ENCODE measurements around the gene RRP12.

Gene RRP12

DNA sequence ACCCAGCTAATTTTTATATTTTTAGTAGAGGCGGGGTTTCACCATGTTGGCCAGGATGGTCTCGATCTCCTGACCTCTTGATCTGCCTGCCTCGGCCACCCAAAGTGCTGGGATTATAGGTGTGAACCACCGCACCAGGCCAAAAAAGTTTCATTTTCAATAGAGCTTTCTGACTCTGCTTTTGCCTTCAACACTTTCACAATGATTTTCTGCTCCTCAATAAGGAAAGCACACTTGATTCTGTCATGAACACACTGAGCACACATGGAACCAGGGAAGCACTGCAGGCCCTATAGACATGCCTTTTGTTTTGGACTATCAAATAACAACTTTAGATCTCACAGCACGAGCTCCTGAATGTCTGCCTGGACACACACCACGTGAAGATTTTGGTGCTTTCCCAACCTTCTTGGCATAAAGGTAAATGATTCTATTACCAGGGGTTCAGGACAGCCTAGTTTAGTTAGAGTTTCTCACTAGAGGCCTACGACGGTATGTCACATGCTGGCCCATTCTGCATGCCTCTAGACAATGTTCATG lies 8.0 kb downstream of the RRP12 start:
- DNase-seq (ENCODE audit: low spot score in 2 of 2), result no peak
- H3K4me3 Mint-ChIP-seq, result no peak overlapping the region
- no peaks in the 10 kb centered on the region for H3K9me3 Mint-ChIP-seq
- H3K4me1 Mint-ChIP-seq, result no peaks in the 10 kb centered on the region
- H3K36me3 Mint-ChIP-seq, result peaks cover 26% of the 10 kb centered on the region
- no peak for ATAC-seq (ENCODE audit: low read depth)
- H3K27ac Mint-ChIP-seq, result no peak overlapping the region
- H3K27me3 Mint-ChIP-seq, result no peaks in the 10 kb centered on the region

DNA sequence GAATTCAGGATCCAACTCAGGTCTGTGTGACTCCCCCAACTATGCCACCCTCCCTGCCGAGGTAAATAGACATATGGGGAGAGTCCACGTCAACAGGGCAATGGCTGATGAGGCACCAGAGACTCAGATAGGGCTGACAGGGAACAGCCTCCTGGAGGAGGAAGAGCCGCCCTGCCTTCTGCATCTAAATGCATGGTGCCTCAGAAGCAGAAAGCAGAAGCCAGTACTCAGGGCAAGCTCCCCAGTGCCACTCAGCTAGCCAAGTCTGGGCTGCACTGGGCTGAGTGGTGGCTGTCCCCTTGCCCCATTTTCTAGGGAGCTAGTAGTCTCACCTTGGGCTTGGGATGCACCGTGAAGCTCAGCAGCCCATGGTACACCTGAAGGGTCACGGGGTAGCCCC lies 11.0 kb downstream of the RRP12 start:
- ATAC-seq (ENCODE audit: low read depth) (no peak), DNase-seq (ENCODE audit: low spot score in 2 of 2) (no peak)
- Mint-ChIP-seq H3K4me3 (no peak overlapping the region), H3K9me3 (no peaks in the 10 kb centered on the region), H3K27ac (peak overlapping the region; percentile 35), H3K36me3 (peaks cover 26% of the 10 kb centered on the region), H3K27me3 (no peaks in the 10 kb centered on the region), H3K4me1 (no peaks in the 10 kb centered on the region)

DNA sequence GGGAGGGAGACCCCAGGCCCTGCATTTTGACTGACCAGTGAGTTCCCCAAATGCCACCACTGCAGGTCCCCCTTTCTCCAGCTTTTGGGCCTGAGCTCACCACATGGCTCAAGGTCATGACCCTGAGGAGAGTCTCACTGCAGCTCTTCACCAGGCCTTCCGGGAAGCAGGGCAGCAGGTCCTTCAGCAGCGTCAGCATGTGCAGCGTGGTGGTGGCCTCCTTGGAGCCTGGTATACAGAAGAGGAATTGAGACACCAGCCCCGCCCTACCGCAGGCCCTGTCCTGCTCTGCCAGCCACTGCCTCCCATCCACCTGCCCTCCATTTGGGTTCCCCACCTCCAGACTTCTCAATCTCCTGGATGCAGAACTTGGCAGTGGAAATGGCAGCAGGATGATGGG lies 13.0 kb downstream of the RRP12 start:
- no peaks in the 10 kb centered on the region for H3K27me3 Mint-ChIP-seq
- ATAC-seq (ENCODE audit: low read depth) (peak; percentile 13), DNase-seq (ENCODE audit: low spot score in 2 of 2) (no peak)
- no peak overlapping the region for H3K4me3 Mint-ChIP-seq
- H3K9me3 Mint-ChIP-seq, result no peaks in the 10 kb centered on the region
- no peaks in the 10 kb centered on the region for H3K4me1 Mint-ChIP-seq
- H3K27ac Mint-ChIP-seq, result peak overlapping the region; percentile 47
- H3K36me3 Mint-ChIP-seq, result peaks cover 21% of the 10 kb centered on the region

DNA sequence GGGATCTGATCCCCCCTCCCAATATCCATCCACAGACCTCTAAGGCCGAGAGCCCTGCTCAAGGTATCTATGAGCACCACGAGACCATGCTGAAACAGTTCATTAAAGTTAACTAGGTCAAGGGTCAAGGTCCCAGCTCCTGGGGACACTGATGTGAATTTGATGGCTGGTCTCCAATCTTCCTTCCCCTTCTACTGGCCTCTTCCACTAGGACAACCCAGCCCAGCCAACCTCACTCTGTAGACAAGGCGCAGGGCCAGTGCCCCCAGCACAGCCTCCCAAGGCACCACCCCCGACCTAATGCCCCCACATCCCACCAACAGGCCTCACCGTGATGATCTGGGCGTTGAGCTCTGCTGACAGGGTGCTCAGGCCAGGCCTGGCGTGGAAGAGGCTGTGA lies 15.6 kb downstream of the RRP12 start:
- H3K27ac Mint-ChIP-seq, result peak overlapping the region; percentile 42
- DNase-seq (ENCODE audit: low spot score in 2 of 2) (no peak), ATAC-seq (ENCODE audit: low read depth) (no peak)
- no peak overlapping the region for H3K4me3 Mint-ChIP-seq
- no peaks in the 10 kb centered on the region for H3K4me1 Mint-ChIP-seq
- peaks cover 22% of the 10 kb centered on the region for H3K36me3 Mint-ChIP-seq
- H3K27me3 Mint-ChIP-seq, result no peaks in the 10 kb centered on the region
- H3K9me3 Mint-ChIP-seq, result no peaks in the 10 kb centered on the region

DNA sequence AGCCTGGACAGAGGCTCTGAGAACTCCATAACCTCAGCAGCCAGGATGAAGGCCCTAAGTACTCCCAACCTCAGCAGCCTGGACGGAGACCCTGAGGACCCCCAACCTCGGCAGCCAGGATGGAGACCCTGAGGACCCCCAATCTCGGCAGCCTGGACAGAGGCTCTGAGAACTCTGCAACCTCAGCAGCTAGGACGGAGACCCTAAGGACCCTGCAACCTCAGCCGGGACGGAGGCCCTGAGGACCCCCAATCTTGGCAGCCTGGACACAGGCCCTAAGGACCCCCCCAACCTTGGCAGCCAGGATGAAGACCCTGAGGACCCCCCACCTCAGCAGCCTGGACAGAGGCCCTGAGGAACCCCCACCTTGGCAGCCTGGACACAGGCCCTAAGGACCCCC lies 16.5 kb downstream of the RRP12 start:
- ATAC-seq (ENCODE audit: low read depth), result no peak
- Mint-ChIP-seq H3K9me3 (no peaks in the 10 kb centered on the region), H3K36me3 (peaks cover 22% of the 10 kb centered on the region), H3K4me3 (no peak overlapping the region), H3K27me3 (no peaks in the 10 kb centered on the region), H3K4me1 (no peaks in the 10 kb centered on the region), H3K27ac (no peak overlapping the region)
- no peak for DNase-seq (ENCODE audit: low spot score in 2 of 2)

DNA sequence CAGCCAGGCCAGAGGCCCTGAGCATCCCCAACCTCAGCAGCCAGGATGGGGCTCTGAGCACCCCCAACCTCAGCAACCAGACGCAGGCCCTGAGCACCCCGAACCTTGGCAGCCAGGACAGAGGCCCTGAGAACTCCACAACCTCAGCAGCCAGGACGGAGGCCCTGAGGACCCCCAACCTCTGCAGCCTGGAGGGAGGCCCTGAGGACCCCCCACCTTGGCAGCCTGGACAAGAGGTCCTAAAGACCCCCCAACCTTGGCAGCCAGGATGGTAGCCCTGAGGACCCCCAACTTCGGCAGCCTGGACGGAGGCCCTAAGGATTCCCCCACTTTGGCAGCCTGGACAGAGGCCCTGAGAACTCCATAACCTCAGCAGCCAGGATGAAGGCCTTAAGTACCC lies 17.0 kb downstream of the RRP12 start:
- ATAC-seq (ENCODE audit: low read depth) (no peak), DNase-seq (ENCODE audit: low spot score in 2 of 2) (no peak)
- Mint-ChIP-seq H3K36me3 (peaks cover 22% of the 10 kb centered on the region), H3K9me3 (no peaks in the 10 kb centered on the region), H3K4me1 (no peaks in the 10 kb centered on the region), H3K4me3 (no peak overlapping the region), H3K27me3 (no peaks in the 10 kb centered on the region), H3K27ac (no peak overlapping the region)

DNA sequence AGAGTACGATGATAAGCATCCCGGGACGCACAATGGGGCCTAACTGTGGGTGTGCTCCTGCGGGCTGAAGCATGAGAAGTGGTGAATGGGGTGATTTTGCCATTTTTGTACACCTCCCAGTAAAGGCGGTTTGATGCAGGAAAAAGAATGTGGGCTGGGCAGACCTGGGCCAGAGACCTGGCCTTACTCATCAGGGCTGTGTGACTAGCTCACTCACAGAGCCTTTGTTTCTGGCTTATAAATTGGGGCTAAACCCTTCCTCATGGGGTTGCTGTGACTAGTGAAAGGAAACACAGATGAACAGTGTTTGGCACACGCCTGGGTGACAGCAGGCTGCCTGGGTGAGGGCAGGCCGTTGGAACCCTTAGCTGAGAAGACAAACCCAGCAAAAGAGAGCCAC lies 18.0 kb downstream of the RRP12 start:
- ATAC-seq (ENCODE audit: low read depth), result no peak
- DNase-seq (ENCODE audit: low spot score in 2 of 2), result no peak
- H3K36me3 Mint-ChIP-seq, result peaks cover 17% of the 10 kb centered on the region
- no peaks in the 10 kb centered on the region for H3K4me1 Mint-ChIP-seq
- no peak overlapping the region for H3K4me3 Mint-ChIP-seq
- no peaks in the 10 kb centered on the region for H3K27me3 Mint-ChIP-seq
- H3K27ac Mint-ChIP-seq, result no peak overlapping the region
- H3K9me3 Mint-ChIP-seq, result no peaks in the 10 kb centered on the region

DNA sequence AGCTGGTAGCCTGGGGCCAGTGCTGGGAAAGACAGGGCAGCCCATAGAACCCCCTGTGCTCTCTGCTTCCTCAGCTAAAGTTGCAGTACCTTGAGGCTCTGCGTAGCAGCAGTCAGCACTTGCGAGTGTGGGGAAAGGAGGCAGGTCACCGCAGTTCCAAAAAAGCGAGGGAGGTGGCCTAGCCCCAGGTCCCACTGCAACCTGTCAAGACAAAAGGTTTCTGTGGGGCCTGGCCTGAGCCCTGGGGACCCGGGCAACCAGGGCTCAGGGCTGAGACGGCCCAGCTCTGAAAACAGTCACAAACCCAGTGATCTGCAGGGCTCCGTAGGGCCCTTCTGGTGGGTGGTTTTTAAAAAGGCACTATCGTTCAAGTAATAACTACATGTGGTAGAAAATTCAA lies 19.5 kb downstream of the RRP12 start:
- no peaks in the 10 kb centered on the region for H3K4me1 Mint-ChIP-seq
- H3K9me3 Mint-ChIP-seq, result no peaks in the 10 kb centered on the region
- no peak for DNase-seq (ENCODE audit: low spot score in 2 of 2)
- ATAC-seq (ENCODE audit: low read depth), result no peak
- no peak overlapping the region for H3K27ac Mint-ChIP-seq
- H3K27me3 Mint-ChIP-seq, result no peaks in the 10 kb centered on the region
- peaks cover 15% of the 10 kb centered on the region for H3K36me3 Mint-ChIP-seq
- H3K4me3 Mint-ChIP-seq, result no peak overlapping the region

DNA sequence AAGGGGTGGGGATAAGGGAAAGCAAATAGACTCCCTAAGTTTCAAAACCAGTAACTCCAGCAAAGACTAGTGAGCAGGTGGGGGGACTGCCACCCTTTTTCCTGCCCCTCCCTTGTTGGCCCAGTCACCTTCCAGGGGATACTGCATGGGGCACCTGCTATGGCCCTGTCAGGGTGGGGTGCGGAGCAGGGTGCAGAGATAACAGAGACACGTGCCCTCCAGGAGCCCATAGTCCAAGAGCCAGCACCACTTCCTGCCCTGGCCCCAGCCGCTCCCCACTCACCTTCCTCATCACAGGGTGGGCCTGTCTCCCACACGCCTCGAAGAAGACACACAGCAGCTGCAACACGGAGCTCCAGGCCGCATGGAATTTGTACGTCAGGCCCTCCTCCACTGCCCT lies 20.6 kb downstream of the RRP12 start:
- Mint-ChIP-seq H3K36me3 (peaks cover 15% of the 10 kb centered on the region), H3K4me3 (no peak overlapping the region), H3K4me1 (no peaks in the 10 kb centered on the region), H3K27me3 (no peaks in the 10 kb centered on the region), H3K27ac (no peak overlapping the region), H3K9me3 (no peaks in the 10 kb centered on the region)
- no peak for DNase-seq (ENCODE audit: low spot score in 2 of 2)
- ATAC-seq (ENCODE audit: low read depth), result no peak

DNA sequence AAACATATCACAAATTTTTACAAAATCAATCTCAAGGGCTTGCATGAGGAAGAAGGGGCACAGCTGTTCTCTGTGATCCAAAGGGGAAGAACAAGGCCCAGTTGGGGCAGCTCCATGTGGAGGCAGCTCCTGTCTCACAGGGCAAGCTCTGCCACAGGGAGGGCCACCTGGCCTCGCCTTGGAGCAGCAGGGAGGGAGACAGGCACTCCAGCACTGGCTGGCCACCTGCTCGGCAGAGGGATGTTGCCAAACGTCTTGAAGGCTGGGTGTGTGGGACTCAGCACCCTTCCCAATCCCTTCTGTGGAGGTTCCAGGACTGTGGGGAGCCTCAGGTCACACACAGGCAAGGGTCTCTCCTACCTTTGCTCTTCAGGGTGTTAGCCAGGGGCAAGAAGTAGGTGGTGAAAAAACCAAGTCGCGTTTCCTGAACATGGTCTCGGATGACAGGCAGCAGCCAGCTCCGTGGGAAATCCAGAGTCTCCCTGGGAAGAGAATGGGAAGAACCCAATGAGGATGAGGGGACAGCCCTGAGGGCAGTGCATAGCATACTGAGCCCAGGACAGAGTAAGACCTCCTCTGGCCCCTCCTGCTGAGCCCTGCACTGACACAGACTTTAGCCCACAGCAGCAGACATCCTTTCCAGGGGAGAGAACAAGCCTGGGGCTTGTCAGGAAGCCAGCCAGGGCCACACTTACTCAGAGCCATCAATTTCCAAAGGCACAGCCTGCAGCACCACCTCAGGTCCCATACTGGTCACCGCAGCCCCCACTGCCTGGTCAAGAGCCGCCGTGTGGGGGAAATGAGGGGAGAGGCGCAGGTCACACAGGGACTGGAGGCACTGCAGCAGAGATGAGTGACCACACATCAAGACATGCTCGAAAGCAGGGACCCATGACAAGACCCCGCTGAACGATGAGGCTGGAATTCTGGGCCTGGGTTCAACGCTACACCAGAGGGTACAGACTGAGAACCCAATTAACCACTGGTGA lies 21.9 kb downstream of the RRP12 start:
- H3K36me3 Mint-ChIP-seq, result peaks cover 12% of the 10 kb centered on the region
- H3K27ac Mint-ChIP-seq, result no peak overlapping the region
- H3K9me3 Mint-ChIP-seq, result no peaks in the 10 kb centered on the region
- no peaks in the 10 kb centered on the region for H3K27me3 Mint-ChIP-seq
- ATAC-seq (ENCODE audit: low read depth) (no peak), DNase-seq (ENCODE audit: low spot score in 2 of 2) (no peak)
- no peak overlapping the region for H3K4me3 Mint-ChIP-seq
- H3K4me1 Mint-ChIP-seq, result no peaks in the 10 kb centered on the region

DNA sequence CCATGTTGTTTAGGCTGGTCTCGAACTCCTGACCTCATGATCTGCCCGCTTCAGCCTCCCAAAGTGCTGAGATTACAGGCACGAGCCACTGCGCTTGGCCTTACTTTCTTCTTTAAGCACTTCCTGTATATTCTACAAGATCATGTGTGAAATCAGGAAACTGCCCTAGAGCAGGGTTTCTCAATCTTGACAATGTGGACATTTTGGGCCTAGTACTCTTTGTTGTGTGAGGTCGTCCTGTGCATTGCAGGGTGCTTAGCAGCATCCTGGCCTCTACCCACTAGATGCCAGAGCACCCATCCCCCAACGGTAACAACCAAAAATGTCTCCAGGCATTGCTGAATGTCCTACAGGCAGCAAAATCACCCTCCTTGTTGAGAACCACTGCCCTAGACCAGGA lies 24.7 kb downstream of the RRP12 start:
- no peak overlapping the region for H3K27ac Mint-ChIP-seq
- no peaks in the 10 kb centered on the region for H3K4me1 Mint-ChIP-seq
- no peaks in the 10 kb centered on the region for H3K9me3 Mint-ChIP-seq
- DNase-seq (ENCODE audit: low spot score in 2 of 2), result no peak
- no peak for ATAC-seq (ENCODE audit: low read depth)
- H3K27me3 Mint-ChIP-seq, result no peaks in the 10 kb centered on the region
- H3K4me3 Mint-ChIP-seq, result no peak overlapping the region
- H3K36me3 Mint-ChIP-seq, result peaks cover 19% of the 10 kb centered on the region

DNA sequence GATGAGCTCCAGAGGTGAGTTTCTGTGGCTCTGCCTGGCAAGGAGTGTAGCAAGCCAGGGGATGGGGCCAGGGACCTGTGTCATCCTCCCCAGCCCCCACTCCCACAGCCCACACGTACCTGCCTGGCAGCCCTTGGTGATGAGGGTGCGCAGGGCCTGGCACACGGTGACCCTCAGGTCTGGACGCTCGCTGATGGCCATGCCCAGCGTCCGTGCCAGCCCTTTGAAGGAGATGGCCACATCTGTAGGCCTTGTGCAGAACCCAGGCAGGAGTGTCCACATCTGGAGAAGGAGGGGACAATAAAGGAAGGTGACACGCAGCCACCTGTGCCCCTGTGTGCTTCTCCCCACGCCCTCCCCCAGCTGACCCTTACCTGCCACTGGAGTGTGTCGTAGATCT lies 27.7 kb downstream of the RRP12 start:
- Mint-ChIP-seq H3K9me3 (no peaks in the 10 kb centered on the region), H3K27ac (no peak overlapping the region), H3K4me3 (no peak overlapping the region), H3K4me1 (no peaks in the 10 kb centered on the region), H3K36me3 (peaks cover 24% of the 10 kb centered on the region), H3K27me3 (no peaks in the 10 kb centered on the region)
- ATAC-seq (ENCODE audit: low read depth) (no peak), DNase-seq (ENCODE audit: low spot score in 2 of 2) (no peak)

DNA sequence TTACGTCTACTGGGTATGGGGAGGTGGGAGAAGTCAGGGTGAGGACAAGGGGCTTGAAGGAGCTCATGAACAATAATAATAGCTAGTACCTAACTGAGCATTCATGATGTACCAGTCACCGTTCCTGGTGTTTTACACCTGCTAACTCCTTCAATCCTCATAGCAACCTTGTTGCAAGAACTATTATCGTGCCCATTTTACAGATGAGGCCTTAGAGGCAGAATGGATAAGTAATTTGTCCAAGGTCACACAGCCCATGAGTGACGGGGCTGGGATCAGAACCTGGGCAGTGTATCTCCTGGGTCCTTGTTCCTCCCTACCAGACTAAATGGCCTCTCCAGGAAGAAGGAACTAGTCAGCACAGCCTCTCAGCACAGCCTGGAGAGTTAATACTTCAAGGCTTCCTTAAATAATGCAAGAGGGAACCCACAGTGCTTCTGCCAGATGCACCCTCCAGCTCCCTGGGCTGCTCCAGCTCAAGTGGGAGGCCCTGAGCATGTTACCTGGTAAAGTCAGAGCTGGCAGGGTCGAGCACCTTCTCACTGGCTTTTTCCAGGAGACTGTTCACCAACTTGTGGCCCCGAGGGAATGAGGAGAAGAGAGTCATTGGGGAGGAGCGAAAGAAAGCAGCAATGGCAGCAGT lies 28.8 kb downstream of the RRP12 start:
- H3K4me1 Mint-ChIP-seq, result no peaks in the 10 kb centered on the region
- H3K27ac Mint-ChIP-seq, result no peak overlapping the region
- no peaks in the 10 kb centered on the region for H3K27me3 Mint-ChIP-seq

DNA sequence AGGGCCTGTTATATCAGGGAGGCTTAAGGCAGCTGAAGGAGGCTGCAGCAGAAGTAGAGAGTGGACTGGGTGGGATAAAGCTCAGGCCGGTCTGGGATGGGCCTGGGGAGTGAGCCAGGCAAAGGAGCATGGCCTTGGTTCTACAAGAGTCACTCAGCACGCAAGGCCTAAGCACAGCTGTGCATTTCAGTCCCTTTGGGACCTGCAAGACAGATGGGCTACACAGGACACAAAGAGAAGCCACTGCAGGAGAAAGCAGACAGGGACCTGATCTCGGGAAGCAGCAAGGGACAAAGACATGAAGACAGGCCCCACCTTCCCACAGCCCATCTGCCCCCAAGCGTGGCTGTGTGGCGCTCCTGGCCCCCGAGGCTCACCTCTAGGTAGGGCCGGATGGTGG lies 29.4 kb downstream of the RRP12 start:
- no peaks in the 10 kb centered on the region for H3K27me3 Mint-ChIP-seq
- no peak overlapping the region for H3K27ac Mint-ChIP-seq
- H3K4me3 Mint-ChIP-seq, result no peak overlapping the region
- no peak for DNase-seq (ENCODE audit: low spot score in 2 of 2)
- H3K4me1 Mint-ChIP-seq, result peaks cover 2% of the 10 kb centered on the region
- H3K9me3 Mint-ChIP-seq, result no peaks in the 10 kb centered on the region
- peaks cover 26% of the 10 kb centered on the region for H3K36me3 Mint-ChIP-seq
- no peak for ATAC-seq (ENCODE audit: low read depth)

More for the DNA sequence above, 28.8 kb downstream of the RRP12 start:
- DNase-seq (ENCODE audit: low spot score in 2 of 2) (no peak), ATAC-seq (ENCODE audit: low read depth) (no peak)
- peaks cover 24% of the 10 kb centered on the region for H3K36me3 Mint-ChIP-seq
- no peak overlapping the region for H3K4me3 Mint-ChIP-seq
- H3K9me3 Mint-ChIP-seq, result no peaks in the 10 kb centered on the region
